ENCODE results near the gene GPR137B. TPM values are rescaled to one million over a fixed set of nuclear protein-coding genes. Genes with fewer than 3 reads are reported as not detected.

Gene GPR137B
- polyA plus RNA-seq, 1 donor from 2014 or later: 8.2 TPM

GRCh38 chr1:236200925-236201324, 58.6 kb downstream of the GPR137B start:
- Histone ChIP-seq H3K27ac (ENCODE audit: low read length) (no peak overlapping the region), H3K4me2 (ENCODE audit: low read length) (no peak overlapping the region), H3K4me3 (ENCODE audit: low read length) (no peak overlapping the region), H3K9ac (ENCODE audit: low read length) (no peak overlapping the region), H3K79me2 (replicated peaks; ENCODE audit: insufficient read depth, low read length) (no peaks in the 10 kb centered on the region), H3K9me2 (ENCODE audit: insufficient read depth, low read length) (no peaks in the 10 kb centered on the region), H4K20me1 (ENCODE audit: insufficient read depth) (no peaks in the 10 kb centered on the region), H3K27me3 (ENCODE audit: insufficient read depth, low read depth, low read length) (no peaks in the 10 kb centered on the region), H3K9me3 (ENCODE audit: low read length) (no peaks in the 10 kb centered on the region), H2AFZ (ENCODE audit: low read depth, low read length) (no peak overlapping the region), H3F3A (ENCODE audit: insufficient read depth, low read length, poor library complexity, severe bottlenecking) (no peaks in the 10 kb centered on the region), H3K36me3 (ENCODE audit: insufficient read depth, low read length) (peaks cover 8% of the 10 kb centered on the region)
- TF ChIP-seq POLR2AphosphoS5 (IDR thresholded peaks at IDR 0.05): no peak
- no peak for TF ChIP-seq EP300 (conservative IDR thresholded peaks at IDR 0.05; ENCODE audit: poor library complexity, severe bottlenecking)
- no peak for TF ChIP-seq TAF1 (IDR thresholded peaks at IDR 0.05; ENCODE audit: low read depth)
- no peak for TF ChIP-seq EZH2 (IDR thresholded peaks at IDR 0.05; ENCODE audit: borderline replicate concordance, insufficient read depth, low read length, poor library complexity, severe bottlenecking)
- no peak for TF ChIP-seq MXI1 (conservative IDR thresholded peaks at IDR 0.05; ENCODE audit: poor library complexity, severe bottlenecking)
- no peak for TF ChIP-seq SMC3 (conservative IDR thresholded peaks at IDR 0.05; ENCODE audit: poor library complexity)
- TF ChIP-seq, protein P1, sequence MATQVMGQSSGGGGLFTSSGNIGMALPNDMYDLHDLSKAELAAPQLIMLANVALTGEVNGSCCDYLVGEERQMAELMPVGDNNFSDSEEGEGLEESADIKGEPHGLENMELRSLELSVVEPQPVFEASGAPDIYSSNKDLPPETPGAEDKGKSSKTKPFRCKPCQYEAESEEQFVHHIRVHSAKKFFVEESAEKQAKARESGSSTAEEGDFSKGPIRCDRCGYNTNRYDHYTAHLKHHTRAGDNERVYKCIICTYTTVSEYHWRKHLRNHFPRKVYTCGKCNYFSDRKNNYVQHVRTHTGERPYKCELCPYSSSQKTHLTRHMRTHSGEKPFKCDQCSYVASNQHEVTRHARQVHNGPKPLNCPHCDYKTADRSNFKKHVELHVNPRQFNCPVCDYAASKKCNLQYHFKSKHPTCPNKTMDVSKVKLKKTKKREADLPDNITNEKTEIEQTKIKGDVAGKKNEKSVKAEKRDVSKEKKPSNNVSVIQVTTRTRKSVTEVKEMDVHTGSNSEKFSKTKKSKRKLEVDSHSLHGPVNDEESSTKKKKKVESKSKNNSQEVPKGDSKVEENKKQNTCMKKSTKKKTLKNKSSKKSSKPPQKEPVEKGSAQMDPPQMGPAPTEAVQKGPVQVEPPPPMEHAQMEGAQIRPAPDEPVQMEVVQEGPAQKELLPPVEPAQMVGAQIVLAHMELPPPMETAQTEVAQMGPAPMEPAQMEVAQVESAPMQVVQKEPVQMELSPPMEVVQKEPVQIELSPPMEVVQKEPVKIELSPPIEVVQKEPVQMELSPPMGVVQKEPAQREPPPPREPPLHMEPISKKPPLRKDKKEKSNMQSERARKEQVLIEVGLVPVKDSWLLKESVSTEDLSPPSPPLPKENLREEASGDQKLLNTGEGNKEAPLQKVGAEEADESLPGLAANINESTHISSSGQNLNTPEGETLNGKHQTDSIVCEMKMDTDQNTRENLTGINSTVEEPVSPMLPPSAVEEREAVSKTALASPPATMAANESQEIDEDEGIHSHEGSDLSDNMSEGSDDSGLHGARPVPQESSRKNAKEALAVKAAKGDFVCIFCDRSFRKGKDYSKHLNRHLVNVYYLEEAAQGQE (IDR thresholded peaks at IDR 0.05; ENCODE audit: borderline replicate concordance): no peak
- TF ChIP-seq CTCF (IDR thresholded peaks at IDR 0.05; ENCODE audit: poor library complexity, severe bottlenecking): no peak
- TF ChIP-seq RAD21 (conservative IDR thresholded peaks at IDR 0.05): no peak

DNA sequence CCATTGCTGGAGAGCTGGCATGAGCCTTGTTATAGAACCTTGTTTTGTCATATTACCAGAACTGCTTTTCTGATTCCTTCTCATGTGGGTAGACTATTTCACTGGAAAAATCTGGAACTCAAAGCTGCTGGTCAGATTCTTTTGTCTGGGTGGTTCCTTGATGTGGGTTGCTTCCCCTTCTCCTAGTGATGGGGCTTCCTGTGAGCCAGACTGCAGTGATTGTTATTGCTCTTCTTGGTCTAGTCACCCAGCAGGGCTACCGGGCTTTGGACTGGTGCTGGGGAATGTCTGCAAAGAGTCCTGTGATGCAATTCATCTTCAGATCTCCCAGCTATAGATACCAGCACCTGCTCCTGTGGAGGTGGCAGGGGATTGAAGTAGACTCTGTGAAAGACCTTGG, 59.4 kb downstream of the GPR137B start:
- Histone ChIP-seq H3K36me3 (ENCODE audit: insufficient read depth, low read length) (peaks cover 8% of the 10 kb centered on the region), H3F3A (ENCODE audit: insufficient read depth, low read length, poor library complexity, severe bottlenecking) (no peaks in the 10 kb centered on the region)
- no peak for TF ChIP-seq SMC3 (conservative IDR thresholded peaks at IDR 0.05; ENCODE audit: poor library complexity)
- TF ChIP-seq TAF1 (IDR thresholded peaks at IDR 0.05; ENCODE audit: low read depth): no peak
- TF ChIP-seq EZH2 (IDR thresholded peaks at IDR 0.05; ENCODE audit: borderline replicate concordance, insufficient read depth, low read length, poor library complexity, severe bottlenecking): no peak
- TF ChIP-seq MXI1 (conservative IDR thresholded peaks at IDR 0.05; ENCODE audit: poor library complexity, severe bottlenecking): no peak
- TF ChIP-seq, protein P1 (IDR thresholded peaks at IDR 0.05; ENCODE audit: borderline replicate concordance): no peak
- TF ChIP-seq RAD21 (conservative IDR thresholded peaks at IDR 0.05): no peak
- TF ChIP-seq EP300 (conservative IDR thresholded peaks at IDR 0.05; ENCODE audit: poor library complexity, severe bottlenecking): no peak
- TF ChIP-seq POLR2AphosphoS5 (IDR thresholded peaks at IDR 0.05): no peak
- no peak for TF ChIP-seq CTCF (IDR thresholded peaks at IDR 0.05; ENCODE audit: poor library complexity, severe bottlenecking)

More for the DNA sequence above, 59.4 kb downstream of the GPR137B start:
- no peak overlapping the region for H3K9ac ChIP-seq (ENCODE audit: low read length)
- no peak overlapping the region for H3K27ac ChIP-seq (ENCODE audit: low read length)
- no peak overlapping the region for H2AFZ ChIP-seq (ENCODE audit: low read depth, low read length)
- H3K9me2 ChIP-seq (ENCODE audit: insufficient read depth, low read length): no peaks in the 10 kb centered on the region
- H4K20me1 ChIP-seq (ENCODE audit: insufficient read depth): no peaks in the 10 kb centered on the region
- H3K9me3 ChIP-seq (ENCODE audit: low read length): no peaks in the 10 kb centered on the region
- H3K4me2 ChIP-seq (ENCODE audit: low read length): no peak overlapping the region
- no peaks in the 10 kb centered on the region for H3K79me2 ChIP-seq (replicated peaks; ENCODE audit: insufficient read depth, low read length)
- H3K27me3 ChIP-seq (ENCODE audit: insufficient read depth, low read depth, low read length): no peaks in the 10 kb centered on the region
- H3K4me3 ChIP-seq (ENCODE audit: low read length): no peak overlapping the region
